HG03558 (cell line): ENCODE measurements around the gene NKAIN1.
"Not testable (repeated sequence)": the region's sequence is repeated elsewhere in the genome, so short reads cannot be mapped to it uniquely, and the experiment has no call there.

Source experiments
- ATAC-seq: cut with Tn5 transposase; IDR thresholded peaks from one replicate; pipeline ENCODE4 v1.9.1; 2021; ENCODE audit warnings: moderate number of reproducible peaks; ENCODE audit not compliant: unreplicated experiment; ENCODE audit errors: extremely low read depth

Gene NKAIN1

GRCh38 chr1:31159323-31159722 lies 80.4 kb downstream of the NKAIN1 start:
- no peak for ATAC-seq

- no peak for ATAC-seq
Measured at GRCh38 chr1:31155216-31155806, 84.4 kb downstream of the NKAIN1 start.

DNA sequence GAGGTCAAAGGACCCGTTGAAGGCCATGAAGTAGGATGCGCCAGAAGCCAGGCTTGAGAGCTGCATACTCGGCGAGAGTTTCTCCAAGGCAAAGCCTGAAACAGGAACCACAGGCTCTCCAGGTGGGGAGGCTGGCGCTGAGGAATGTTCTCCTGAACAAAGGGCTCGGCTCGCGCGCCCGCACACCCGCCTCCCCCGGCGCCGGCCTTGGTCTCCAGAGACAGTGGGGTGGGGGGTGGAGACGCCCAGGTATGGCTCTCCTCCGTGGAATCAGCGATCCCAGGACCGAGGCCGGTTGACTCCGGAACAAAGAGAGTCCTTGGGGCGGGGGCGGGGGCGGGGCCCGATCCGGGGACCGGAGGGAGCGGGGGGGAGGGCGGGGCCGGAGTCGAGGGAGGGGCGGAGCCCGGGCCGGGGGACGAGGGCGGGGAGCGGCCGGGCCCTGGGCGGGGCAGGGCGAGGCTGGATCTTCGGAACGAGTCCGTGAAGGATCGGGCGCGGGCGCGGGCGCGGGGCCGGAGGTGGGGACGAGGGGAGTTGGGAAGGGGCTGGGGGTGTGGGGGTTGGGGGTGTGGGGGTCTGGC lies 85.0 kb downstream of the NKAIN1 start:
- no peak for ATAC-seq

DNA sequence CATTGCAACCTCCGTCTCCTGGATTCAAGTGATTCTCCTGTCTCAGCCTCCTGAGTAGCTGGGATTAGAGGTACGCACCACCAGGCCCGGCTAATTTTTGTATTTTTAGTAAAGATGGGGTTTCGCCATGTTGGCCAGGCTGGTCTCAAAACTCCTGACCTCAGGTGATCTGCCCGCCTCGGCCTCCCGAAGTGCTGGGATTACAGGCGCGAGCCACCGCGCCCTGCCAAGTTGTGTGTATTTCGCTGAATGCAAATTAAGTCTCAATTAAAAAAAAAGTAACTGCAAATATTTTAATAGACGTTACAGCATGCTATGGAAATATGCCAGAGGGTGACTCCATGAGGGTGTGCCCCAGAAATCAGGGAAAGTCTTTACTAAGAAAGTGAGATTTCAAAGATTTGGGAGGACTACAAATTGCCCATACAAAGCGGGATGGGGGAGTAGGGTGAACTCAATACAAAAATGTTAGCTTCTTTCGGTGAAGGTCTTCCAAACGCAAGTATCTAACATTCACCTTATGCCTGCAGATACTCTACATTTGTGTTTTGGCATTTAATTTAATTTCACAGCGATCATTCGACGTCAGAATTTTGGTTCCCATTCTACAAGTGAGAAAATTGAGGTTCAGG lies 85.6 kb downstream of the NKAIN1 start:
- ATAC-seq = no peak

DNA sequence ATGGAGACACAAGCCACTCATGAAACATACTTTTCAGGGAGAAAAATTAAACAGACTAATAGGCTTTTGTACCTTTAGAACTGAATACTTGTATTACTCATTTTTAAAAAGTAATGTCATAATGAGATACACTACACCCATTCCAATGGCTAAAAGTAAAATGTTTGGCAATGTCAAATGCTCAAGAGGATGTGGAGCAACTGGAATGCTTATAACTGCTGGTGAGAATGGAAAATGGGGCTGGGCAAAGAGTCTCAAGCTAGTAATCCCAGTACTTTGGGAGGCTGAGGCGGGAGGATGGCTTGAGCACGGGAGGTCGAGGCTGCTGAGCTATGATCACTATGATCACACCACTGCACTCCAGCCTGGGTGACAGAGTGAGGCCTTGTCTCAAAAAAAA lies 86.3 kb downstream of the NKAIN1 start:
- ATAC-seq = no peak

GRCh38 chr1:31152181-31152795 lies 87.4 kb downstream of the NKAIN1 start:
- ATAC-seq = no peak

GRCh38 chr1:31151402-31151801 lies 88.3 kb downstream of the NKAIN1 start:
- ATAC-seq = no peak

- no peak for ATAC-seq
Measured at GRCh38 chr1:31148409-31148808, 91.3 kb downstream of the NKAIN1 start.

DNA sequence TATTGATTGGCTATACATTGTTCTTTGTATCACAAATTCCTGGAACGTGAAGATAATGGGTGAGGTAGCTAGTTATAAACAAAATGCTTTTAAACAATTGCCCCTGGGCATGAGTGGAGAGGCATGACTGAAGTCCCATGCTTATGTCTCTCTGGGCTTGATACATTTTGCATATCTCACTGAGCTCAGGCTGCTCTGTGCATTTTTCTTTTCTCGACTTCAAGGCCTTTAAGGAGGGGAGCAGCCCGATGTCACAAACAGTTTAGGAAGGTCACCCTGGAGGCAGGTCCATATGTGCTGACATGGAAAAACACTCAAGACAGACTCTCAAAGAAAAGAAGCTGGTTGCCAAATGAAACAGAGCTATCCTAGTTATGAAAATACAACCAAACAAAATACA lies 94.0 kb downstream of the NKAIN1 start:
- ATAC-seq = no peak

- no peak for ATAC-seq
Measured at GRCh38 chr1:31144442-31144841, 95.2 kb downstream of the NKAIN1 start.

DNA sequence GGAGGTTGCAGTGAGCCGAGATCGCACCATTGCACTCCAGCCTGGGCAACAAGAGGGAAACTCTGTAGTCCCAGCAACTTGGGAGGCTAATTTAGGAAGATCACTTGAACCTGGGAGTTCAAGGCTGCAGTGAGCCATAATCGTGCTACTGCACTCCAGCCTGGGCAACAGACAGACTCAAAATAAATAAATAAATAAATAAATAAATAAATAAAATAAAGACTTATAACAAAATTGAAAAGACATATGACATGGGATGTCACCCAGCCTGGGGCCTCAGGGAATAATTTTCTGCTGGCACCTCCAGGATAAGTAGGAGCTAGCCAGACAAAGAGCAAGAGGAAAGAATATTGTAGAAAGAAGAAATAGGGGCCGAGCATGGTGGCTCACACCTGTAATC lies 96.2 kb downstream of the NKAIN1 start:
- no peak for ATAC-seq

- no peak for ATAC-seq
Measured at GRCh38 chr1:31142406-31142805, 97.3 kb downstream of the NKAIN1 start.

DNA sequence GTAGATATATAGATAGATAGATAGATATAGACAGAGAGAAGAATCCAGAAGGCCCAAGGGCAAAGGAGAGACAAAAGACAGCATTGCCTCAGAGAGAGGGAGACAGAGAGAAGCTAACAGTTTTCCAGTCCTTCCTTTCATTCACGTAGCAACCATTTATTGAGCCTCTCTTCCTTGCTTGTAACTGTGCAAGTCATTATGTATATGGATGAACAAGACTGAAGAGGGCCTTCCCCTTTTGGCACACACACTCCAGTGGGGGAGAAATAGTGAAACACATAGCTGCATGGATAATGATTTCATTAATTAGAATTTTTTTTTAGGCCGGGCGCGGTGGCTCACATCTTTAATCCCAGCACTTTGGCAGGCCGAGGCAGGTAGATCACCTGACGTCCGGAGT lies 99.4 kb downstream of the NKAIN1 start:
- no peak for ATAC-seq

GRCh38 chr1:31138797-31139521 lies 100.7 kb downstream of the NKAIN1 start:
- not testable (repeated sequence) for ATAC-seq

- not testable (repeated sequence) for ATAC-seq
Measured at GRCh38 chr1:31137873-31138272, 101.8 kb downstream of the NKAIN1 start.

- no peak for ATAC-seq
Measured at GRCh38 chr1:31135973-31136600, 103.6 kb downstream of the NKAIN1 start.

- ATAC-seq = no peak
Measured at GRCh38 chr1:31133368-31133767, 106.3 kb downstream of the NKAIN1 start.
